ENCODE measurements around the gene HUS1. TPM values are rescaled to one million over a fixed set of nuclear protein-coding genes. Genes with fewer than 3 reads are reported as not detected.
A peak's percentile ranks its signal among the peaks of the same experiment; 100 is the strongest.
"Not testable (repeated sequence)": the region's sequence is repeated elsewhere in the genome, so short reads cannot be mapped to it uniquely, and the experiment has no call there.

HUS1 gene
- total and polyA plus RNA-seq, 11 donors = 10.9 to 43.3 (median 26.3) TPM

GRCh38 chr7:48004032-48004431, 24.6 kb upstream of the HUS1 start:
- intact Hi-C loops (cut with DNase I) = no loop called here
- Histone ChIP-seq H3K4me3 (no peak overlapping the region), H3K36me3 (no peaks in the 10 kb centered on the region), H3K4me1 (no peaks in the 10 kb centered on the region), H3K27me3 (peaks cover 0 to 4% (median 0%) of the 10 kb centered on the region in 9 donors), H3K9me3 (peaks cover 0 to 6% (median 0%) of the 10 kb centered on the region in 12 donors), H3K27ac (no peak overlapping the region)
- WGBS, 4 donors = 34 to 59% (median 43%) methylated on average over 2 of the region's 2 CpGs
- DNase-seq (no peak), ATAC-seq (no peak)
- TF ChIP-seq POLR2A (IDR thresholded peaks at IDR 0.05) = no peak
- no peak for TF ChIP-seq CTCF (IDR thresholded peaks at IDR 0.05)

GRCh38 chr7:48000164-48000563, 20.7 kb upstream of the HUS1 start:
- intact Hi-C loops (cut with DNase I); H3K36me3 ChIP-seq; H3K27ac ChIP-seq; DNase-seq; H3K9me3 ChIP-seq; H3K27me3 ChIP-seq; H3K4me1 ChIP-seq; ATAC-seq; H3K4me3 ChIP-seq: not testable (repeated sequence)
- 70 to 84% (median 75%) methylated on average over 13 of the region's 13 CpGs for WGBS, 4 donors

GRCh38 chr7:47999413-47999812, 20.0 kb upstream of the HUS1 start:
- Histone ChIP-seq H3K27ac (no peak overlapping the region), H3K9me3 (peaks cover 0 to 6% (median 0%) of the 10 kb centered on the region in 12 donors), H3K4me1 (no peaks in the 10 kb centered on the region), H3K36me3 (no peaks in the 10 kb centered on the region), H3K4me3 (no peak overlapping the region), H3K27me3 (no peaks in the 10 kb centered on the region)
- WGBS, 4 donors = 97% methylated on average over 12 of the region's 12 CpGs
- no peak for TF ChIP-seq CTCF (IDR thresholded peaks at IDR 0.05)
- TF ChIP-seq POLR2A (IDR thresholded peaks at IDR 0.05) = no peak
- DNase-seq (no peak), ATAC-seq (no peak)
- intact Hi-C loops (cut with DNase I) = no loop called here

- intact Hi-C loops (cut with DNase I) = loop anchor here in 6 of 10 donors (1.0 to 5.0 kb wide), 4 partner anchors 95 to 118 kb away; partner anchors contain the start of gene UPP1 (in 1 of the 6)
- no peaks in the 10 kb centered on the region for H3K36me3 ChIP-seq
- H3K4me3 ChIP-seq = peak overlapping the region in 10 of 12 donors; percentile 15 to 64 (median 61)
- peak overlapping the region in 9 of 12 donors; percentile 28 to 76 (median 47) for H3K27ac ChIP-seq
- 77 to 84% (median 82%) methylated on average over 3 of the region's 3 CpGs for WGBS, 4 donors
- no peak for DNase-seq
- H3K27me3 ChIP-seq = no peaks in the 10 kb centered on the region
- H3K9me3 ChIP-seq = no peaks in the 10 kb centered on the region
- peaks cover 0 to 14% (median 0%) of the 10 kb centered on the region in 12 donors for H3K4me1 ChIP-seq
- no peak for TF ChIP-seq CTCF (IDR thresholded peaks at IDR 0.05)
- TF ChIP-seq POLR2A (IDR thresholded peaks at IDR 0.05) = no peak
- ATAC-seq = no peak
Observed at GRCh38 chr7:47992446-47992845, 13.0 kb upstream of the HUS1 start.

Measured in heart left ventricle (tissue), 16 donors.